ENCODE data around the gene RPSA.
"Not testable (repeated sequence)": the region's sequence is repeated elsewhere in the genome, so short reads cannot be mapped to it uniquely, and the experiment has no call there.

Gene RPSA

GRCh38 chr3:39423436-39423970, 17.0 kb downstream of the RPSA start:
- DNase-seq: no peak

GRCh38 chr3:39426312-39426711, 19.8 kb downstream of the RPSA start:
- DNase-seq: no peak

GRCh38 chr3:39427506-39427905, 21.0 kb downstream of the RPSA start:
- DNase-seq: no peak

GRCh38 chr3:39428745-39429201, 22.3 kb downstream of the RPSA start:
- no peak for DNase-seq

- DNase-seq: no peak
Observed at GRCh38 chr3:39429466-39429865, 22.9 kb downstream of the RPSA start.

GRCh38 chr3:39432342-39432741, 25.8 kb downstream of the RPSA start:
- no peak for DNase-seq

GRCh38 chr3:39433642-39434041, 27.1 kb downstream of the RPSA start:
- DNase-seq: no peak

GRCh38 chr3:39434574-39434973, 28.1 kb downstream of the RPSA start:
- DNase-seq: no peak

GRCh38 chr3:39435006-39435748, 28.7 kb downstream of the RPSA start:
- DNase-seq: no peak

GRCh38 chr3:39438880-39439279, 32.4 kb downstream of the RPSA start:
- DNase-seq: no peak

GRCh38 chr3:39440316-39440715, 33.8 kb downstream of the RPSA start:
- no peak for DNase-seq

- DNase-seq: no peak
Observed at GRCh38 chr3:39443530-39443929, 37.0 kb downstream of the RPSA start.

- DNase-seq: no peak
Observed at GRCh38 chr3:39445927-39446326, 39.4 kb downstream of the RPSA start.

GRCh38 chr3:39446444-39446843, 39.9 kb downstream of the RPSA start:
- no peak for DNase-seq

GRCh38 chr3:39447637-39448483, 41.3 kb downstream of the RPSA start:
- peak; percentile 58 to 66 for DNase-seq

- DNase-seq: no peak
Observed at GRCh38 chr3:39448506-39449233, 42.1 kb downstream of the RPSA start.

GRCh38 chr3:39449796-39450195, 43.3 kb downstream of the RPSA start:
- no peak for DNase-seq

- no peak for DNase-seq
Observed at GRCh38 chr3:39453134-39453533, 46.6 kb downstream of the RPSA start.

- DNase-seq: not testable (repeated sequence)
Observed at GRCh38 chr3:39453872-39454271, 47.4 kb downstream of the RPSA start.

- no peak for DNase-seq
Observed at GRCh38 chr3:39454591-39455217, 48.2 kb downstream of the RPSA start.

- no peak for DNase-seq
Observed at GRCh38 chr3:39456159-39456558, 49.6 kb downstream of the RPSA start.

- DNase-seq: no peak
Observed at GRCh38 chr3:39457361-39457760, 50.8 kb downstream of the RPSA start.

GRCh38 chr3:39458579-39458978, 52.1 kb downstream of the RPSA start:
- not testable (repeated sequence) for DNase-seq

All from activated CD4-positive, alpha-beta T cell treated with anti-CD3 and anti-CD28 coated beads for 4 hours (primary cell).